ENCODE data around the gene GPR179. TPM values are rescaled to one million over a fixed set of nuclear protein-coding genes. Genes with fewer than 3 reads are reported as not detected.
"Not testable (repeated sequence)": the region's sequence is repeated elsewhere in the genome, so short reads cannot be mapped to it uniquely, and the experiment has no call there.

Gene GPR179
- total RNA-seq, 1 donor from 2014 or later: 1.2 TPM

- FAIRE-seq: no peak
- DNase-seq (ENCODE audit: low spot score in 2 of 2): no peak
Observed at GRCh38 chr17:38324141-38324697, 19.5 kb downstream of the GPR179 start.

- FAIRE-seq (no peak), DNase-seq (ENCODE audit: low spot score in 2 of 2) (no peak)
Observed at GRCh38 chr17:38322897-38323296, 20.9 kb downstream of the GPR179 start.

GRCh38 chr17:38322156-38322779 lies 21.5 kb downstream of the GPR179 start:
- DNase-seq (ENCODE audit: low spot score in 2 of 2): peak; percentile 55 to 71
- no peak for FAIRE-seq

GRCh38 chr17:38320482-38320881 lies 23.3 kb downstream of the GPR179 start:
- no peak for DNase-seq (ENCODE audit: low spot score in 2 of 2)
- FAIRE-seq: no peak

GRCh38 chr17:38317081-38317480 lies 26.7 kb downstream of the GPR179 start:
- FAIRE-seq (no peak), DNase-seq (ENCODE audit: low spot score in 2 of 2) (no peak)

GRCh38 chr17:38315497-38315896 lies 28.3 kb downstream of the GPR179 start:
- no peak for FAIRE-seq

GRCh38 chr17:38296834-38297517 lies 46.8 kb downstream of the GPR179 start, which contains the start of gene MRPL45:
Gene MRPL45, plus strand, starts transcription at chr17:38297168. Its CDS starts 16 bp downstream, at chr17:38297184.
- FAIRE-seq: not testable (repeated sequence)
- peak; percentile 69 to 81 for DNase-seq (ENCODE audit: low spot score in 2 of 2)

More at GRCh38 chr17:38315497-38315896, 28.3 kb downstream of the GPR179 start:
- no peak for DNase-seq (ENCODE audit: low spot score in 2 of 2)

- not testable (repeated sequence) for FAIRE-seq; DNase-seq (ENCODE audit: low spot score in 2 of 2)
Observed at GRCh38 chr17:38295602-38296365, 48.0 kb downstream of the GPR179 start.

GRCh38 chr17:38289760-38290159 lies 54.0 kb downstream of the GPR179 start:
- not testable (repeated sequence) for FAIRE-seq; DNase-seq (ENCODE audit: low spot score in 2 of 2)

- not testable (repeated sequence) for DNase-seq (ENCODE audit: low spot score in 2 of 2); FAIRE-seq
Observed at GRCh38 chr17:38288217-38288827, 55.4 kb downstream of the GPR179 start.

- DNase-seq (ENCODE audit: low spot score in 2 of 2); FAIRE-seq: not testable (repeated sequence)
Observed at GRCh38 chr17:38286501-38287091, 57.2 kb downstream of the GPR179 start.

- FAIRE-seq; DNase-seq (ENCODE audit: low spot score in 2 of 2): not testable (repeated sequence)
Observed at GRCh38 chr17:38285994-38286393, 57.8 kb downstream of the GPR179 start.

Other genes with a start within 250 kb of the GPR179 start
- gene TBC1D3E, start 216.0 kb downstream of the GPR179 start, total RNA-seq: 0.41 TPM
- gene TBC1D3, start 151.4 kb downstream of the GPR179 start, total RNA-seq: not detected
- gene MRPL45, start 46.8 kb downstream of the GPR179 start, total RNA-seq: 36.3 TPM
- 51.0 TPM for gene SOCS7, start 7.9 kb upstream of the GPR179 start, total RNA-seq
- 31.4 TPM for gene ARHGAP23, start 84.5 kb upstream of the GPR179 start, total RNA-seq

Data from frontal cortex (tissue), 4 donors.